Spleen (tissue), 11 donors: ENCODE measurements around the gene HIVEP3. TPM values are rescaled to one million over a fixed set of nuclear protein-coding genes. Genes with fewer than 3 reads are reported as not detected.

Experiments used
- DNase-seq: peaks from one replicate; pipeline ENCODE4 v3.0.0-alpha.2; 2020
- H3K27ac ChIP-seq, 8 donors: fragments of 200-600 bp; sonication (generic) in 7 of 8; 1 replicate in 4 of 8; 2 replicates in 4 of 8; pipeline versions ENCODE4 v1.5.0 to v1.8.0; 2016 to 2021; ENCODE audit warnings: inconsistent platforms in 4 of 8, mild to moderate bottlenecking in 4 of 8, moderate library complexity in 1 of 8
- H3K27me3 ChIP-seq, 7 donors: fragments of 200-600 bp; sonication (generic) in 6 of 7; replicated peaks in 1 of 7; 1 replicate in 4 of 7; 2 replicates in 3 of 7; pipeline versions ENCODE4 v1.5.0 to v1.8.0; 2016 to 2021; ENCODE audit warnings: inconsistent platforms in 3 of 7, mild to moderate bottlenecking in 1 of 7
- H3K36me3 ChIP-seq, 6 donors: fragments of 200-600 bp; sonication (generic) in 5 of 6; 1 replicate in 4 of 6; 2 replicates in 2 of 6; pipeline versions ENCODE4 v1.5.0 to v1.8.0; 2016 to 2021; ENCODE audit warnings: inconsistent platforms in 2 of 6
- H3K4me1 ChIP-seq, 6 donors: fragments of 200-600 bp; sonication (generic) in 5 of 6; 1 replicate in 3 of 6; 2 replicates in 3 of 6; pipeline versions ENCODE4 v1.5.0 to v1.8.0; 2016 to 2021; ENCODE audit warnings: inconsistent platforms in 3 of 6
- H3K4me3 ChIP-seq, 8 donors: fragments of 200-600 bp; sonication (generic) in 7 of 8; 1 replicate in 4 of 8; 2 replicates in 4 of 8; pipeline versions ENCODE4 v1.5.0 to v1.8.0; 2016 to 2021; ENCODE audit warnings: inconsistent platforms in 4 of 8, mild to moderate bottlenecking in 4 of 8, moderate library complexity in 2 of 8
- H3K9me3 ChIP-seq, 8 donors: fragments of 200-600 bp; sonication (generic) in 7 of 8; 1 replicate in 4 of 8; 2 replicates in 4 of 8; pipeline versions ENCODE4 v1.5.0 to v1.8.0; 2016 to 2021; ENCODE audit warnings: inconsistent platforms in 4 of 8
- POLR2A ChIP-seq, 3 donors: fragments of 450-650 bp; IDR thresholded peaks; one replicate each; pipeline ENCODE4 v1.5.1; 2017; ENCODE audit warnings: antibody characterized with exemption in 3 of 3, mild to moderate bottlenecking in 1 of 3
- POLR2AphosphoS5 ChIP-seq, 3 donors: sonication (generic); formaldehyde crosslinking; IDR thresholded peaks; one replicate each; pipeline ENCODE4 v1.5.1; 2017; ENCODE audit warnings: antibody characterized with exemption in 3 of 3
- WGBS, 5 donors: extraction: QIAGEN DNeasy Blood & Tissue Kit in 3 of 5; methylation state at CpG; one replicate each; pipeline versions ENCODE4 v1.1.5 to v1.1.7; 2013 to 2018; 5-methylcytosine and 5-hydroxymethylcytosine counted together
- intact Hi-C: fragments of 100-400 bp; cut with DNase I; formaldehyde crosslinking; loops from one replicate; pipeline ENCODE4 v1.15.0; 2023; ENCODE audit warnings: low total_unique reads
- polyA plus RNA-seq, 3 donors: library from polyadenylated mRNA; stranded (reverse); fragments of 200-250 nt; gene quantifications; one replicate each; pipeline ENCODE4 v1.2.1, GENCODE V29; 2013
- total RNA-seq, 7 donors: library from RNA; depleted of rRNA in 3 of 7; stranded (reverse); fragments of >200 nt in 3 of 7; fragmentation: NEBNext Ultra II Directional in 4 of 7; extraction: Animal tissue kit (Norgen Biotek cat#: 25700) in 4 of 7; gene quantifications; one replicate each; pipeline versions ENCODE4 v1.1.0 to v1.2.1, GENCODE V29; 2016 to 2021
- TF ChIP-seq, protein P1 (sequence below), 11 experiments: fragments of 200-600 bp in 7 of 11; fragments of 450-650 bp in 4 of 11; sonication (generic) in 4 of 11; IDR thresholded peaks in 8 of 11; conservative IDR thresholded peaks in 3 of 11; 1 replicate in 7 of 11; 2 replicates in 4 of 11; pipeline versions ENCODE4 v1.4.0 to v1.8.0; 2016 to 2021; ENCODE audit warnings: antibody characterized with exemption in 11 of 11, inconsistent platforms in 4 of 11, mild to moderate bottlenecking in 1 of 11
- donor health status: healthy with polysubstance abuse.
- donor health status: DM: no; HTN: no; CAD: no; lungs with moderate emphysema.
- donor health status: DM: no; HTN: no; CAD: no.
- donor health status: Bipolar disorder and iron deficiency.
- donor health status: healthy.
- donor health status: DM: no; HTN: no; CAD: no.
- donor health status: DM: yes; HTN: yes; CAD: no.

HIVEP3 gene
- total and polyA plus RNA-seq, 10 donors: 2.4 to 21.2 (median 8.2) TPM

DNA sequence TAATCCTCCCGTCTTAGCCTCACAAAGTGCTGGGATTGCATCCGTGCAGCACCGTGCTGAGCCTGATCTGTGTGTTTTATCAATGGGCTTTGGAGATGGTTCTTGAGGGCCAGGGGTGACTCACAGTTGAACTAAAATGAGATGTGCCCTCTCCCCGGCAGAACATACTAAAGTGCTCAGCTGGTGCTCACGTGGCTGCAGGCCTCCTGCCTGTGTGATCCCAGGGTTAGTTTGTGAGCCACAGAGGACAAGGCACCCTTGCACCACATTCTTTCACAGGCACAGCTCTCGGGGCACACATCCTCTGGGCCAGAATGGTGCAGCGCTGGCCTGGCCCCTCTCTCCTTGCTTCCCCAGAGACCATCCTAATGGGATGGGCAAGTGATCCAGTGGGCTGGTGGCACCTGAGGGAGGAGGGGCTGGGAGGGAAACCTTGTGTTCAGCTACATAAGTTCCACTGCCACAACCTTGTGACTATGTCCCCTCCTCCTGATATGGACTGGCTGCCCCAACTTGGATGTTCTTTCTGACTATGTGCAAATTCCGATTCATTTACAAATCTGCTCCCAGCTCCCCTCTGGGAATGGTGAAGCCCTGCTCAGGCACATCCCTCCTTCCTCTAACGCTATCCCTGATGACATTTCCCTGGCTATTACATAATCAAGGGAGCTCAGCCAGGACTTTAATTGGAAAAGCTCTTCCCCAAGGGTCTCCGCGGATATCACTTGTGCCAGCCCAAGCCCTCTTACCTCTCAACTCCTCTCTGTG is 237.2 kb downstream of the HIVEP3 start:
- Histone ChIP-seq H3K27ac (no peak overlapping the region), H3K27me3 (no peaks in the 10 kb centered on the region), H3K4me3 (no peak overlapping the region), H3K9me3 (no peaks in the 10 kb centered on the region), H3K4me1 (peaks cover 34 to 69% (median 60%) of the 10 kb centered on the region in 6 donors), H3K36me3 (no peaks in the 10 kb centered on the region)
- TF ChIP-seq, protein P1, sequence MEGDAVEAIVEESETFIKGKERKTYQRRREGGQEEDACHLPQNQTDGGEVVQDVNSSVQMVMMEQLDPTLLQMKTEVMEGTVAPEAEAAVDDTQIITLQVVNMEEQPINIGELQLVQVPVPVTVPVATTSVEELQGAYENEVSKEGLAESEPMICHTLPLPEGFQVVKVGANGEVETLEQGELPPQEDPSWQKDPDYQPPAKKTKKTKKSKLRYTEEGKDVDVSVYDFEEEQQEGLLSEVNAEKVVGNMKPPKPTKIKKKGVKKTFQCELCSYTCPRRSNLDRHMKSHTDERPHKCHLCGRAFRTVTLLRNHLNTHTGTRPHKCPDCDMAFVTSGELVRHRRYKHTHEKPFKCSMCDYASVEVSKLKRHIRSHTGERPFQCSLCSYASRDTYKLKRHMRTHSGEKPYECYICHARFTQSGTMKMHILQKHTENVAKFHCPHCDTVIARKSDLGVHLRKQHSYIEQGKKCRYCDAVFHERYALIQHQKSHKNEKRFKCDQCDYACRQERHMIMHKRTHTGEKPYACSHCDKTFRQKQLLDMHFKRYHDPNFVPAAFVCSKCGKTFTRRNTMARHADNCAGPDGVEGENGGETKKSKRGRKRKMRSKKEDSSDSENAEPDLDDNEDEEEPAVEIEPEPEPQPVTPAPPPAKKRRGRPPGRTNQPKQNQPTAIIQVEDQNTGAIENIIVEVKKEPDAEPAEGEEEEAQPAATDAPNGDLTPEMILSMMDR (IDR thresholded peaks at IDR 0.05 in 8 of 11, conservative IDR thresholded peaks at IDR 0.05 in 3 of 11): no peak
- TF ChIP-seq POLR2A (IDR thresholded peaks at IDR 0.05) (no peak), POLR2AphosphoS5 (IDR thresholded peaks at IDR 0.05) (no peak)
- DNase-seq: peak; percentile 58
- intact Hi-C loops: no loop called here
- 80 to 85% (median 84%) methylated on average over 10 to 11 of the region's 11 CpGs for WGBS, 5 donors

DNA sequence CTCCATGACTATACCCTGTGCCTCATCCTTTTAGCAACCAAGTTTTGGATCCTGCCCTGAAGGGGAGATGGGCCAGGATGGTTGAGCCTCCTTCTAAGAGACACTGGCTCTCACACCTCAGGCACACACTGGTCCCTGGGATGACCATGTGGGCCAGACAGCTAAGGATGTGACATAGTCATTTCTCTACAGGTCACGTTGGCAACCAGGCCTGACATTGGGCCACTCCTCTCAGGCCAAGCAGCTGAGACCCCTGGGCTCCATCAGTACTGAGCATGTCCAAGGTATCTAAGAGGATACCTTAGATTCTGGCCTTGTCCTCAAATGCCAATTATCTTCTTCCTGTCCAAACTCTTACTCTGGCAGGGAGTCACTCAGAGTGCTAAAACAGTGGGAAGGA is 238.7 kb downstream of the HIVEP3 start:
- Histone ChIP-seq H3K4me1 (peaks cover 33 to 64% (median 53%) of the 10 kb centered on the region in 6 donors), H3K4me3 (no peak overlapping the region), H3K27ac (no peak overlapping the region), H3K36me3 (no peaks in the 10 kb centered on the region), H3K27me3 (no peaks in the 10 kb centered on the region), H3K9me3 (no peaks in the 10 kb centered on the region)
- peak; percentile 49 for DNase-seq
- intact Hi-C loops: no loop called here
- 63 to 92% (median 74%) methylated on average over 1 of the region's 1 CpG for WGBS, 5 donors
- no peak for TF ChIP-seq POLR2AphosphoS5 (IDR thresholded peaks at IDR 0.05)
- no peak for TF ChIP-seq POLR2A (IDR thresholded peaks at IDR 0.05)

DNA sequence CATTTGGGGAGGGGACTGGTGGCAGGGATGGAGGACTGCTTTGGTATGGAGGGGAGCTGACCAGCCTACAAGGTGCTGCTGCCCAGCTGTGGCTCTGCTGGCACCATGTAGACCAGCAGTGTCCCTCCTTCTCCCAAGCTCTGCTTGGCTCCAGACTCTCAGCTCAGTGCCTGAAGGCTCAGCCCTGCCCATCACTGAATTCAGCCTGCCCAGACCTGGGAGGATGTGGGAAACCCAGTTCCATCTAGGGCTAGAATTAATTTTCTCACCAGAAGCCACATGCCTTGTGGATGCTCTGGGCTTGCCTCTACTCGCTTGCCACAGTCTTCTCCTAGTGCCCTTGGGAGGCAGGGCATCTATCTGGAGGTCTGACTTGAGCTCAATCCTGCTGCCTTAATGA is 239.2 kb downstream of the HIVEP3 start:
- no peaks in the 10 kb centered on the region for H3K36me3 ChIP-seq
- H3K4me1 ChIP-seq: peaks cover 28 to 63% (median 49%) of the 10 kb centered on the region in 6 donors
- TF ChIP-seq POLR2AphosphoS5 (IDR thresholded peaks at IDR 0.05): no peak
- intact Hi-C loops: no loop called here
- no peak overlapping the region for H3K27ac ChIP-seq
- peak; percentile 47 for DNase-seq
- H3K27me3 ChIP-seq: no peaks in the 10 kb centered on the region
- H3K4me3 ChIP-seq: no peak overlapping the region
- 78 to 100% (median 89%) methylated on average over 1 of the region's 1 CpG for WGBS, 5 donors
- H3K9me3 ChIP-seq: no peaks in the 10 kb centered on the region

DNA sequence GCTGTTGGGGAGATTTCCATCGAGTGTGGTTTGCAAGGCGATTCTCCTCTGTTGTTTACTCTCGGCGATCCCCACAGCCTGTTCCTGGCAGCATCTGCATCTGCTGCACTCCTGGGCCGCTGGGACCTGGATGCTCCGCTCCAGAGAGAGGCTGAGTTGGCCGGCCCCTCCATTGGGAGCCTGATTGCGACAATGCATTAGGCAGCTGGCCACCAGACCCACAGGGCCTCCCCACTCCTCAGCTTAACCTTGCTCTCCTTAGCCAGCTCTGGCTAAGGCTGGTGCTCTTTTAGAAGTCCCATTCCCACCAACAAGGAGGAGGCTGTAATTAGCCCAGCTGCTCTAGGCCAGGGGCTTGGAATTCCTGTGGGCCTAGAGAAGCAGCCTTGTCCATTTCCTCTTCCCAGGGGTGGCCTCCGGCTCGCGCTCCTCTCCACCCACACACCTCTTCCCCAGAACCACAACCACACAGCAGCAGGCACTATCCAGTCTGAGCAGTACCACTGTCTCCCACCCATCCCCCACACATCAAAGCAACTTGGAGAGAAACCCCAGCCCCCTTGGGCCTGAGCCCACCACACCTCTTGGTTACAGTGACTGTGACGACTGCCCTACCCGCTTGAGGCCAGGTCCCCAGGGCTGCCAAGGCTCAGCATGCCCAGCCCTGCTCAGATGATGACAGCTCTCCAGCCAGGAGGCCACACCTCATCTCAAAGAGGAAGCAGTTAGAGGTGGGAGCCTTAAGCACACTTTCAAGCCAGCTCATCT is 240.4 kb downstream of the HIVEP3 start:
- TF ChIP-seq POLR2AphosphoS5 (IDR thresholded peaks at IDR 0.05): peak in 1 of 3 donors; percentile 50
- TF ChIP-seq POLR2A (IDR thresholded peaks at IDR 0.05): no peak

DNA sequence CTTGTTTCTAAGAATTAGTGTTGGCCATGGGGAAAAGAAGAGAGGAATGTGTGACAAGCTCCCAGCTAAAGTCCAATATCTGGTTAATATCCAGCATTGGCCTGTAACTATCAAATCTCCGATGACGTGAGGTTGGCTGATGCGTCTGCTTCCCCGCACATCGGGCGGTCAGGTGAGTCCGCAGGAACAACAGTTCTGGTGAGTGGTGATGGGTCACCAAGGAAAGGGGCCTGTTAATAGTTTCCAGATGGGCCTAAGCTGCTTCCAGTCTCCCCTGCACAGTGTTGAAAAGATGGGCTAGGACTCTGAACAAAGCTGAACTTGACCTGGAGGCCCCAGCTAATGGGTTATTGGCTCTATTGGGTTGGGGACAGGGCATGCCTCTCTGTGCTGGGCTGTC is 241.1 kb downstream of the HIVEP3 start:
- no peak overlapping the region for H3K4me3 ChIP-seq
- intact Hi-C loops: no loop called here
- no peaks in the 10 kb centered on the region for H3K36me3 ChIP-seq
- no peaks in the 10 kb centered on the region for H3K27me3 ChIP-seq
- peak; percentile 13 for DNase-seq
- H3K9me3 ChIP-seq: no peaks in the 10 kb centered on the region
- TF ChIP-seq POLR2AphosphoS5 (IDR thresholded peaks at IDR 0.05) (no peak), POLR2A (IDR thresholded peaks at IDR 0.05) (no peak)
- TF ChIP-seq, protein P1 (IDR thresholded peaks at IDR 0.05 in 8 of 11, conservative IDR thresholded peaks at IDR 0.05 in 3 of 11): no peak
- H3K4me1 ChIP-seq: peaks cover 25 to 63% (median 49%) of the 10 kb centered on the region in 6 donors
- 96 to 98% (median 97%) methylated on average over 7 of the region's 7 CpGs for WGBS, 5 donors
- peak overlapping the region in 2 of 8 donors; percentile 62 to 66 for H3K27ac ChIP-seq

More for the DNA sequence above, 240.4 kb downstream of the HIVEP3 start:
- DNase-seq: peak; percentile 74
- Histone ChIP-seq H3K27me3 (no peaks in the 10 kb centered on the region), H3K4me3 (no peak overlapping the region), H3K27ac (peak overlapping the region in 6 of 8 donors; percentile 2 to 66 (median 42)), H3K36me3 (no peaks in the 10 kb centered on the region), H3K9me3 (no peaks in the 10 kb centered on the region), H3K4me1 (peaks cover 26 to 63% (median 49%) of the 10 kb centered on the region in 6 donors)
- WGBS, 5 donors: 64 to 69% (median 68%) methylated on average over 13 of the region's 13 CpGs
- intact Hi-C loops: no loop called here
